LoVo (cell line): ENCODE measurements around the gene RCOR2.
"Not testable (repeated sequence)": the region's sequence is repeated elsewhere in the genome, so short reads cannot be mapped to it uniquely, and the experiment has no call there.

Experiments used
- DNase-seq: peaks from one replicate; pipeline ENCODE4 v3.0.0-alpha.2; 2016; ENCODE audit warnings: low spot score

RCOR2 gene

DNA sequence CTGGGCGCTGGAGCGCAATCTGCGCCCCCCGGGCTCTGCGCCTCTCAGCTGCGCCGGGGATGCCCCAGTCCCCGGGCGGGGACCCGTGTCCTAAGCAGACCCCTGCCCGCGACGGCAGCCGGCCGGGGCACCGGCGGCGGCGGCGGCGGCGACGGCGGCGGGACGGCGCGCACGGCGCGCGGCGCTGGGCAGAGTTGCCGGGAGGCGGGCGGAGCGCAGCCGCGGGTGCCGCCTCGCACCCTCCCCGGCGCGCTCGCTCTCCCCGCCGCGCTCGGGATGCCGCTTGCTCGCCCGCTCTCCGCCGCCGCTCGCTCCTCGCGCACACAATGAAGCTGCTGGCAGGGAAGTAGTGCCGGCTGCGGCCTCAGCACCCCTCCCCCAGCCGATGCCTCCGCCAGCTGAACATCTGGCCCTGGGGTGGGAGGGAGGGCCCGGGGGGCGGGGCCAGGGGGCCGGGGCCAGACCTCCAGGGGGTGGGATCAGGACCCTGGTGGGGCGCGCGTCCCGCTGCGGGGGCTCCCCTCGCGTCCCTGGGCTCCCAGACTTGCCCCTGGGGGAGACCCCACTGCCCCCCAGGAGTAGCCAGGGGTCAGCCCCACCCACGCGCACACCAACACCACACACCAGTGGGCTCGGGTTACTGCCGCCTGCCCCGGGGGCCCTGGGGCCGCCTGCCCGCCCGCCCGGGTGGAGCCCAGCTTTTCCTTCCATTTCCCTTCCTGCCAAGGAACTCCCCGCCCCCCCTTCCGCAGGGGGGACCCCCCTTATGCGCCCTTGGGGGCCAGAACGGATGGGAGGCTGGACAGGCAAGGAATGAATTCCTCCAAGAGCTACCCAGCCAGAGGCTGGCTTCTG, at the start of gene RCOR2:
Gene RCOR2 (minus strand): TSS at position 328 of the 855 bp plus-strand sequence. CDS start 708 bp downstream, outside the sequence.
- DNase-seq: peak; percentile 46

DNA sequence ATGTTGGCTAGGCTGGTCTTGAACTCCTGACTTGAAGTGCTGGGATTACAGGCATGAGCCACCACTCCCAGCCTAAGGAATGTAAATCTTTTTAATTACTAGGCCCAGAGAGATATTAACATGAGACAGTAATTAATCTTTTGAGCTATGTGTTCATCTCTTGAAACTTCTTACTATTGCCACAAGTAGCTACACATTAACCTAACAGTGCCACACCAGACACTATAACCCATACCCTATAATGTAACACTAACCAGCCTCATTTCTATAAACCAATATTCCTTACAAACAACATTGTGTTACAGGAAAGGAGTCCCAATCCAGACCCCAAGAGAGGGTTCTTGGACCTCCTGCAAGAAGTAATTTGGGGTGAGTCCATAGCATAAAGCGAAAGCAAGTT, 49.5 kb upstream of the RCOR2 start:
- DNase-seq: no peak

DNA sequence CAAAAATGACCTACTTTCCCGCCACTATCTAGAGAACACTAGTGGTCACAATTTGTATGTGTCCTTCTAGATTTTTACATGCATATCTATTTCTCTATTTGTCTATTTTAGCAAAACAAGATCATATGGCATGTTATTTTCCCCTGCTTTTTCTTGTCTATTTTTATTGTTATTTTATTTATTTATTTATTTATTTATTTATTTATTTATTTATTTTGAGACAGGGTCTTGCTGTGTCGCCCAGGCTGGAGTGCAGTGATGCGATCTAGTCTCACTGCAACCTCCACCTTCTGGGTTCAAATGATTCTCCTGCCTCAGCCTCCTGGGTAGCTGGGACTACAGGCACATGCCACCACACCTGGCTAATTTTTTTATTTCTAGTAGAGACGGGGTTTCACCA, 46.9 kb upstream of the RCOR2 start:
- DNase-seq: not testable (repeated sequence)

DNA sequence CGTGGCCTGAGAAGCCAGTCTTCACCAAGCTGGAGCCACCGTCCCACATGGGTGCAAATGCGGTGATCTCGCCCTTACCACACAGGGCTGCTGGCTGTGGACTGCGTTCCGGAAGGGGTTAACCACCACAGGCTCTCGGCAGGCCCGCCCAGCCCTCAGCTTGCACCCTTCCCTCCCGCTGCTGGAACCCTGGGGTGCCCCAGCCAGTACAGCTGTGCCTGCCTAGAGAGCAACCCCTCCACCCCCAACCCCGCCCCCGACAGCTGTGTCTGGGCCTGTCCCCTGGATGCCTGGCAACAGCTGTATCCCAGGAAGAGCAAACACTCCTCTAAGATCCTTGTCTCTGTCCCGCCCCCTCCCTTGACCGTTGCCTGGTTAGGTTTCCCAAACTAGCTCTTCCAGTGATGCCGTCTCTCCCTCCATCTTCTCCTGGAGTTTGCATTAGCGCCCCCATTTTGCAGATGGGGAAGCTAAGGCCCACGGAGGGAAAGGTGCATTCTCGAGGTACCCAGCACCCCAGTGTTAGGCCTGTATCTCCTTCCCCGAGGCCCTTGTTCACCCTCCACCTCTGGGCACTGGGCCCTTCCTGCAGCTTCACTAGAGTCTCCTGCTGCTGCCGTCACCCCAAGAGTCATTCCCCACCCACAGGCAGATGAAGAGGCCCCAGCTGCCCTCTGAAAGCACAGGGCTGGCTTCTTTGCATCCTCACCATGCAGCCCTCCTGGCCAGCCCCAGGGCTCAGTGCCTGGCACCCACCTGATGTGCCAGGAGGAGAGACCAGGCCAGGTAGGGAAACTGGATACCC, 44.8 kb upstream of the RCOR2 start:
- no peak for DNase-seq

DNA sequence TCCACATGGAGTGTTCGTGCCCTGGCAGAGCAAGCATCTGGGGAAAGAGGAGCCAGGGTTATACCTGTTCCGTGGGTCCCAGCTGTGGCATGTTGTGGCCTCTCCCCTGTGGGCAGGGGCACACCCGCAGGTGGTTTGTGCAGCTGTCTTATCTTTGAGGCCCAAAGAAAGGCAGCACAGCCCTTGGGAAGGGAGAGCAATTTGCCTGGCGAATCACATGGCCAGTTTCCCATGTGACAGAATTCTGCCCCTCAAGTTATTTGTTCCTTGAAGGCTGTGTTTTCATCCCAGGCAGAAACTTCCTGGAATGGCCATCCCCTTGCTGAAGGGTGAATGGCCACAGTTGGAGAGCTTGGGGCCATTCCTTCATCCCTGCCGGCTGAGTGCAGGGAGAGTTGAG, 41.0 kb upstream of the RCOR2 start:
- no peak for DNase-seq

DNA sequence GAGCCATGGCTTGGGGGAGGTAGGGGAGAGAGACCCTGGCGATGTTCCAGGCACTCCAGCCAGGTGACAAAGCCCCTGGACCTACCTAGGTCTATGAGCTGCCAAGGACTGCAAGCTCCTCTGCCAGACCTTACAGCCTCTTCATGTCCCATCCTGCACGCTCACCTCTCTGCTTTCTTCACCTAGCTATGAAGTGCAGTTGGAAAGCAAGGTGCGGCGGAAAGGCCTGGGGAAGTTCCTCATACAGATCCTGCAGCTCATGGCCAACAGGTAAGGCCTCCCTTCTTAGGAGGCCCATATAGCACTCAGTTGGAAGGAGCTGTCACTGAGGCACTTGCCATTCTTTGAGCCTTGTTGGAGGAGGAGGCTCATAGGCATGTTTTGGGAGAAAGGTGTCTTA, 35.6 kb upstream of the RCOR2 start:
- DNase-seq: no peak

DNA sequence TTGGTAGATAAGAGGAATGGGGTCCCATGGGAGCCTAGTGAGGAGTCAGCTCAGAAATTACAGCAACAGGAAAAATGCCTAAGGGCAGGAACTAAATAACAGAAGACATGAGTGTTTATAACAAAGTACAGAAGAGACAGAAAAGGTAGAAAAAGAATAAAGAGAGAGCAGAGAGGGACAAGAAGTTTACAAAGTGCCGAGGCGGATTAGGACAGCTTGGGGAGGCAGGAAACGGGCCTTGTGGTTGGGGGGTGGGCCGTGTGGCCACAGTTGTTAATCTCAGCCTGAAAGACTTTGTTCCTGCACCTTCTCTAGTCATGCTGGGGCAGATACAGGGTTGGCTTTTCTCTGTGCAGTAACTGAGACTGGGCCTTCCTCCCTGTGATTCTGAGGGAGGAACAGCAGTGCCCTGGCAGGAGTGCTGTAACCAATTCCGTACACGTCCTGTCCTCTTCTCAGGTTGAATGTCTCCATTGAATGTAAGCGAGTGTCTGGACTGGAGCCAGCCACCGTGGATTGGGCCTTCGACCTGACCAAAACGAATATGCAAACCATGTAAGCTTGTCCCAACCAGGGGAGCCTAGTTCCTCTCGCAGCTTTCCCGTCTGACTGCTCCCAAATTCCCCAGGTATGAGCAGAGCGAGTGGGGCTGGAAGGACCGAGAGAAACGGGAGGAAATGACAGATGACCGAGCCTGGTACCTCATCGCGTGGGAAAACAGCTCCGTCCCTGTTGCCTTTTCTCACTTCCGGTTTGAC, 35.0 kb upstream of the RCOR2 start:
- DNase-seq: no peak

DNA sequence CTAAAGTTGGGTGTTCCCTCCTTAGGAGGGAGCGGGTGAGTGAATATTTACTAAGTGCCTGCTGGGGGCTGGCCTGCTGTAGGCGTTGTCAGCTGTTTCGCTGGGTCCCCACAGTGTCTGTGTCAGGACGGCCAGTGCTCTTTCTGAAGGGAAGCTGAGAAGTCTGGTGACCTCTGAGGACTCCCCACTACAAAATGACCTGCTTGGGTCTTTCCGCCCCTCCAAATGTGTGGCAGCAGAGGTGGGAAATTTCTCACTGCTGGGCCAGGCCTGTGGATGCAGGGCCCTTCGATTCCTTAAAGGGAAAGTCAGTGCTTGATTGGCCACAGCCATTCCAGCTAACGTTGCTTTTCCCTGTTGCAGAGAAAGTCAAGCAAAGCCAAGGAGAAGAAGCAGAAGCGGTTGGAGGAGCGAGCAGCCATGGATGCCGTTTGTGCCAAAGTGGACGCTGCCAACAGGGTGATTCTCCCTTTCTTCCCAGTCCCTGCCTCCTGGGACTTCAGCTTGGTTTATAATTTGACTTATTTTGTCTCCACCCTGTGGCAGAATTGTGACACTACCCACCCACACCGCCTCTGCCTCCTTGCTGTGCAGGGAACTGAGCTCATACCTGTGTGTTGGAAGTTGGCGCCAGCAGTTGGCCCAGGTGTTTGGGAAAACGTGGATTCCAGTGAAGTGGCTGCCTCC, 28.7 kb upstream of the RCOR2 start:
- DNase-seq: peak; percentile 51

DNA sequence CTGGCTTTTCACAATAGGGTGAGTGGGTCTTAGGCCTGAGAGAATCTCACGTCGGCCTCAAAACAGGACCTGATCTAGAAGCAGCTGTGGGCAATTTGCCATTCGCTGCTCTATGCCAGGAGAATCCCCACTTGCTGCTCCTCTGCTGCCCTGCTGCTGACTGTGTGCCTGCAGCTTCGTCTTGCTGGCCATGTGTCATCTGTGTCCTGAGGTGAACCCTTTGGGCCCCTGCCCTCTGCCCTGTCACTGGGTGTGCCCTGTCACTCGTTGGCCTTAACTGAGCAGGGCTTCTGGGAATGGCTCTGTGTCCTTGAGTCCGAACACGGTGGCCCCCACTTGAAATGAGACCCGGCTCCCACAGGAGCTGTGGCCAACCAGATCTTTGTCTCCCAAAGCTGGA, 28.0 kb upstream of the RCOR2 start:
- DNase-seq: no peak

DNA sequence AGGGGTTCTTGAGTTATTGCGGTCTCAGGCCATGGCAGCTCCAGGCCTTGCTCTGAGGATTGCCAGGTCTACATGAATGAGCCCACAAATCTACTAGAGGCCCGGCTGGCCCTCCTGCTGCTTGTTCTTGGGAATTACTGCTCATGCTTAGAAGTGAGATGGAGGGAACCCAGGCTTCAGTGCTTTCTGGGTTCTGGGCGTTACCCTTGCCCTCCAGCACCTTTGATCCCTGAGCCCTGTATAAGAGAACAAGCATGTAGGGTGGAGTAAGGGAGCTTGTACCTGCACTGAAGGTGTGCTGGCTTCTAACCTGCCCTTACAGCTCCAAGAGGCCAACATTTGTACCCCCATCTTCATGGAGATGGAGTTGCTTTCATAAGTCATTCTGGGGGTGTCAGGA, 25.8 kb upstream of the RCOR2 start:
- no peak for DNase-seq

DNA sequence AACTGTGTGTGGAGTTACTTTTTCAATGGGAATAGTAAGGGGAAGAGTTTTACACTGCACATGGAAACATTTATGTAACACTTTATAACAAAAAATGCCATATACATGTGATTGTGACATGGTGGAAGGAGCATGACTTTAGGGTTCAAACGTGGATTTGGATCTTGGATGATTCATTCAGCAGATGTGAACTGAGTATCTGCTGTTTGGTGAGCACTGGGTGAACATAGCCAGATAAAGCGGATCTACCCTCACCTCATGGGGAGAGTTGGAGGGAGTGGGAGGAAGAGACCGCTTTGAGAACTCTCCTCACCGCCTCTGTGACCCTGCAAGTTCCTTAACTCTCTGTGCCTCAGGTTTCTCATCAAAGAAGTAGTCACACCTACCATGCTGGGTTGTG, 24.9 kb upstream of the RCOR2 start:
- DNase-seq: no peak

DNA sequence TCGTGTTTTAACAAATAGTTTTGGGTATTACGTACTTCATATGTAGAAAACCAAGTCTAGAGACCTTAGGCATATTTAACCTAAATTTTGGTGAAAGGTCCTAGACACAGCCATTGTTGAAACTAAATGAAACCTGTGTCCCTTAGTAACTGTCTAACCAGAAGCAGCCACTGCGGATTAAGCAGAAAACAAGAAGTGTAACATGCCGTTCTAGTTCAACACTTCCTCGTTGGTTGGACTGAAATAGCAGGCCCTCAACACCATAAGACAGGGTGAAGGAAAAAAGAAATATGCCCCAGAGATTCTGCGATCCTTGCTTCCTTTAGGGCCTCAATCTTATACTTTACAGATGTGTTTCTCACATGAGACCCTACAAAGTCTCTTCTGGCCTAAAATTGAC, 23.8 kb upstream of the RCOR2 start:
- DNase-seq: no peak

DNA sequence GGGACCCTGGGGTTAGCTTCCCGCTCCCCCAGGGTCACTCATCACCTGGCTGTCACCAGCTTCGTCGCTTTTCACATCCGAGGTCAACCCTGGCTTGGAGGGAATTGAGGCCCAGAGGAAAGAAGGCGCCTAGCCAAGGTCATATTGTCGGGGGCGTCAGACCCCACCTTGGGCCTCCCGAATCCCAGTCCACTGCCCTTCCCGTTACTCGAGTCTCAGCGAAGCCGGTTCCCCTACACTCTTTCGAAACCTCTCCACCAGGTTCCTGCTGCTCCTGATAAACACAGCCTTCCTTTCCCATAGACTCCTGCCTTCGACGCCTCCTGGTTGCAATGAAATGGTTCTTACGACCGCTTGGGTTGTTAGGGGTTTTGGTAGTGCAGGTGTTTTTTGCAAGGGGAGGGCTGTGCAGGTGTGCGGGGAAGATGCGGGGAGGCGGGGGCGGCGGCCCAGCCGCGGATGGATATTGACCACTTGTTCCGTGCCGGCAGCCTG, 22.5 kb upstream of the RCOR2 start:
- no peak for DNase-seq

DNA sequence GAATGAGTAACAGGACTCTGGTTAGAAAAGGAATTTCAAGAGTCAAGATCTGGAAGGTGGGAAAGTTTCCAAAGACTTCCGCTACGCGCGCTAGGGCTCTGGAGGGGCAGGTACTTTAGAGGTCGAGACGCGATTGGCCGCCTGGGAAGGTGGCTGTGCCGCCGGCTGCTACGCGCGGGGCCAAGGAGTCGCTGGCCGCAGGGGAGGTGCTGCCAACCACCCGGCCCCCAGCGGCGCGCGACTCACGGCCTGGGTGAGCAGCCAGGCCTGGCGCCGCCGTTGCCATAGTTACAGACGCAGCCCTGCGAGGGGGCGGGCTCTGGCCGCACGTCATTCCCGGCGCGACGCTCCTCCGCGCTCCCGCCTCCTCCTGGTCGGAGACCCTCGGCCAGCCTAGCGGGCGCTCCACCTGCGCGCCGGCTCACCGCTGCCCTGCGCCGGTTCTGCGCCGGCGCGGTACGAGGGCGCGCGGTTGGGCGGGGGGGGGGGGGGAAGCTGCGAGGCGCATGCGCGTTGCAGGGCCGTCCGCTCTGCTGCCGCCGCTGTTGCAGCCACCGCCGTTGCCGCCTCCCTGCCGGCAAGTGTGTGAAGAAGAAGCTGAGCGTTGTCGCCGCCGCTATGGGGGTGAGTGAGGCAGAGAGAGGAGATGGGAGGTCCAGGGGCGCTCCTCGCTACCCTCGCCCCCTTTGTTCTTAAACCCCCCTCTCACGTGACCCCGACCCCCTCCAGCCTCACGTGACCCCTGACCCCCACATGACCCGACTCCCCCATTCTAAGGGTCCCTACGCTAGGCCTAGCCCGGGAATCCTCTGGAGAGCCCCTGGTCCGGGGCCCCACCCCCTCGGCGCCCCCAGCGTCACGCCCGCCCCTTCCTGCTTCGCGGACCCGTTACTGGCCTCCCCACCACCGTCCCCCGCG, 21.8 kb upstream of the RCOR2 start, which contains the start of gene NAA40:
Gene NAA40 (plus strand): TSS at position 524 of the 918 bp plus-strand sequence. CDS start 95 bp downstream, at position 619.
- peak; percentile 99 for DNase-seq

DNA sequence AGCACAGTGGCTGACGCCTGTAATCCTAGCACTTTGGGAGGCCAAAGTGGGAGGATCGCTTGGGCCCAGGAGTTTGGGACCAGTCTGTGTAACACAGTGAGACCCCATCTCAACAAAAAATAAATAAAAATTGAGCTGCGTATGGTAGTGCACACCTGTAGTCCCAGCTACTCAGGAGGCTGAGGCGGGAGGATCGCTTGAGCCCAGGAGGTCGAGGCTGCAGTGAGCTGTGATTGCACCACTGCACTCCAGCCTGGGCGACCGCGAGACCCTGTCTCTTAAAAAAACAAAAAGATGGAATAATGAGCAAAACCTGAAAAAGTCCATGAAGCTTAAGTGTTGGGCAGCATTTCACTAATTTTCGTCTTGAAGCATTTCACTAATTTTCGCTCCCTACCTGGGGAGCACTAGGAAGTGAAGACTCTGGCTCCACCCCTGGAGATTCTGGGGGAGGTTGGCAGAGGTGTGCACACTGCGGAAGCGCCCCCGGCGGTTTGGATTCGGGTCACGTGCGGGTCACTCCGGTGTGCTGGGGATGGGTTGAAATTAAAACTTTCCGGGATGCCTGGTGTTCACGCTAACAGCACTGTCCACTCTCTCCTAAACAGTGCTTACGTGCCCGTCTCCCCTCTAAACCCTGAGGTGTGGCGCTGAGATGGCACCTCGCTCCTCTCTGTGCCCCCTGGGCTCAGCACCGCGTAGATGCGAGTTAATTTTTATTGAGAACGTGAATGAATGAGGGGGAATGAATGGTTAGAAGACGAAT, 20.9 kb upstream of the RCOR2 start:
- DNase-seq: peak; percentile 49

DNA sequence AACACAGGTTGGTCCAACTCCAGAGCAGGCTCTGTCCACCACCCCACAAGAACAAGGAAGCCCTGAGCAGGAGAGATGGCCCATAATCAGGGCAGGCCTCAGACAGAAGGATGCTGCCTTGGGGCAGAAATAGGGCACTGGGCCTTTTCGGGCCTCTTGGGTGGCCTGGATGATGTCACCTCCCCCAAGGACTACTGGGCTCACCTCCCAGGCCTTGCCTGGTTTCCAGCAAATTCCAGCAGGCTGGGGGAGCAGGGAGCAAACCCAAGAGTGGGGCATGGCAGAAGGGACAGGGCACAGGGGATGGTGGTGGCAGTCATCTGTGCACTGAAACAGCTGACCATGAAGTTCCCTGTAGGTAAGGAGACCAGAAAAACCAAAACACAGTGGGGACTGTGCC, 16.5 kb upstream of the RCOR2 start:
- DNase-seq: no peak

DNA sequence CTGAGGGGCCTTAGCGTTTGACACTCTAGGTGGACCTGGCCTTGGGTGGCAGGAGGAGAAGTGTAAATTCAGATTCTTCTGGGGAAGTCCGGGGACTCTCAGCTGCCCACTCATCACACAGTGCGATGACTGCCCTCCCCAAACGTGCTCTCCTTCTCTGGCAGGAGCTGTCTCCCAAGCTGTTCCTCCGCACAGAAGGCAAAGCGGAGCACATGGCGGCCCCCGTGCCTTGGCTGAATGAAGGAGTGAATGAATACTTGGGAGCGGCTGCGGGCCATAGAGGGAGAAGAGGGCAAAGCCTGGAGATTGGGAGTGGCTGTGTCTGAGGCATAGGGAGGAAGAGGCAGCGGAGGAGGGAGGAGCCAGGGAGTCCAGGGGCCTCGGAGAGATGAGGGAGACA, 14.9 kb upstream of the RCOR2 start:
- DNase-seq: no peak

DNA sequence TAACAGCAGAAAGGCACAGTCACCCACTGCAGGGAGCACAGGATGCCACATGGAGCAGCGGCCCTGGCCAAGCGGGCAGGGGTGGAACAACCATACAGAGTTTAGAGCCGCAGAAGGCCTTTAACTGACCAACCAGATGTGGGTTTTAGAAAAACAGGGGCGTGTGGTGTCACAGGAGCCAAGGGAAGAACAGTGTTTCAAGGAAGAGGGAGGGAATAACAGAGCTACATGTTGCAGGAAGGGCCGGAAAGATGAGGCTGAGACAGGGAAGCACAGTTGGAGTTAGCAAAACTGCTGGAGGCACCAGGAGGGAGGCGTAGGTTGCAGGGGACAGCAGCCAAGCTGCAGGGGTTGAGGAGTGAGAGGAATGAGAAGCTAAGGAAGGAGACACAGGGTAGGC, 14.1 kb upstream of the RCOR2 start:
- no peak for DNase-seq

DNA sequence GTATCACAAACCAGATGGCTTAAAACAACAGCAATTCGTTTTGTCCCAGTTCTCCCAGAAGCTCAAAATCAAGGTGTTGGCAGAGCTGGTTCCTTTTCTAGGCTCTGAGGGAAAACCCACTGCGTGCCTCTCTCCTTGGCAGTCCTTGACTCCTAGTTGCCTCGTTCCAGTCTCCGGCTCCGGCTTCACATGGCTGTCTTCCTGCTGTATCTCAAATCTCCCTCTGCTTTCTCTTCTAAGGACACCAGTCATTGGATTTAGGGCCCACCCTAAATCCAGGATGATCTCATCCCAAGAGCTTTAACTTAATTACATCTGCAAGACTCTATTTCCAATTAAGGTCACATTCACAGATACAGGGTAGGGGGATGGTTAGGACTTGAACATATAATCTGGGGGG, 12.7 kb upstream of the RCOR2 start:
- no peak for DNase-seq

DNA sequence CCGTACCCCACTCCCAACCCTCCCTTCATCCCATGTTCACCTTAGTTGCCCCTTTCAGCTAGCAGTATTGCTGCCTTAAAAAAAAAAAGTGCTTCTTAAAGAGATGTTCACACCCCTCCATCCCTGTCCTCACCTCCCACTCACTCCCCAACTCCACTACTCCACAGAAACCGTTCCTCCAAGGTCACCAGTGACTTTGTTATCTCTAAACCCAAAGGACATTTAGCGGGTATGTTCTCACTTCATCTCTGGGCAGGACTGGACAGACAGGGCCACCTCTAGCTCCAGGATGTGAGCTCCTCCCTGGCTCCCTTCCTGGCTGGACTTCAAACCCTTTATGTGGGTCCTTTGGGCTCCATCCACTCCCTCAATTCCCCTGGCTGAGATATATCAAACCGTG, 6.4 kb upstream of the RCOR2 start:
- no peak for DNase-seq
